B cell (primary cell): ENCODE measurements around the gene SLC19A1. TPM values are rescaled to one million over a fixed set of nuclear protein-coding genes. Genes with fewer than 3 reads are reported as not detected.

Experiments used
- ATAC-seq: fragments of 200-7000 bp; cut with Tn5 transposase; one replicate; pipeline ENCODE4 v1.10.0; 2021; ENCODE audit warnings: low read depth, mild to moderate bottlenecking, moderate number of reproducible peaks, moderate library complexity
- CTCF ChIA-PET: fragments of 350-600 bp; sonication (Branson Sonifier 250); formaldehyde crosslinking; loops from one replicate; lab custom pipeline; 2021; ENCODE audit warnings: antibody characterized with exemption, inconsistent platforms; lab: Charles Lee
- POLR2A ChIA-PET: fragments of 350-600 bp; sonication (Branson Sonifier 250); formaldehyde crosslinking; loops from one replicate; lab custom pipeline; 2021; ENCODE audit warnings: antibody characterized with exemption; lab: Charles Lee
- DNase-seq: peaks from one replicate; pipeline ENCODE4 v3.0.0; 2013
- H2AFZ ChIP-seq: 2 replicates; pipeline ENCODE4 v1.6.1; 2012; ENCODE audit warnings: mild to moderate bottlenecking, low read depth, low read length; ENCODE audit not compliant: insufficient read depth, poor library complexity, severe bottlenecking
- H3K27ac ChIP-seq, 2 donors: 1 replicate in 1 of 2; 2 replicates in 1 of 2; pipeline ENCODE4 v1.5.1; 2012 to 2013; ENCODE audit warnings: low read length in 2 of 2, mild to moderate bottlenecking in 2 of 2, moderate library complexity in 1 of 2
- H3K27me3 ChIP-seq, 4 experiments: fragments of 200-600 bp in 1 of 4; sonication (generic) in 1 of 4; replicated peaks in 1 of 4; 1 replicate in 2 of 4; 2 replicates in 2 of 4; pipeline versions ENCODE4 v1.6.1 to v1.7.0; 2013 to 2016; ENCODE audit warnings: low read length in 3 of 4, mild to moderate bottlenecking in 2 of 4, mixed read lengths in 1 of 4, moderate library complexity in 1 of 4; ENCODE audit not compliant: insufficient read depth in 4 of 4, control insufficient read depth in 3 of 4; ENCODE audit errors: control extremely low read depth in 1 of 4
- H3K36me3 ChIP-seq, 2 experiments: replicated peaks in 1 of 2; 1 replicate in 1 of 2; 2 replicates in 1 of 2; pipeline versions ENCODE4 v1.6.1 to v1.7.1; 2013; ENCODE audit warnings: low read length in 1 of 2; ENCODE audit not compliant: insufficient read depth in 2 of 2, control insufficient read depth in 1 of 2; ENCODE audit errors: control extremely low read depth in 1 of 2, extremely low read depth in 1 of 2
- H3K4me1 ChIP-seq, 2 donors: fragments of 200-600 bp in 1 of 2; sonication (generic) in 1 of 2; 1 replicate in 1 of 2; 2 replicates in 1 of 2; pipeline versions ENCODE4 v1.5.1 to v1.6.1; 2013 to 2017; ENCODE audit warnings: low read length in 2 of 2; ENCODE audit not compliant: control insufficient read depth in 2 of 2, insufficient read depth in 2 of 2
- H3K4me2 ChIP-seq: replicated peaks from 2 replicates; pipeline ENCODE3; 2012; ENCODE audit warnings: mild to moderate bottlenecking, low read depth, low read length; ENCODE audit not compliant: poor library complexity, severe bottlenecking
- H3K4me3 ChIP-seq, 5 experiments: fragments of 200-600 bp in 1 of 5; sonication (generic) in 1 of 5; 1 replicate in 3 of 5; 2 replicates in 2 of 5; pipeline versions ENCODE4 v1.5.1 to v1.7.0; 2011 to 2016; ENCODE audit warnings: low read length in 4 of 5, mild to moderate bottlenecking in 4 of 5, low read depth in 2 of 5, control low read depth in 1 of 5, moderate library complexity in 1 of 5; ENCODE audit not compliant: insufficient read depth in 1 of 5; ENCODE audit errors: control extremely low read depth in 1 of 5, extremely low read depth in 1 of 5
- H3K79me2 ChIP-seq: fragments of 200-600 bp; sonication (generic); one replicate; pipeline ENCODE4 v1.6.0; 2016; ENCODE audit warnings: low read length; ENCODE audit not compliant: control insufficient read depth, insufficient read depth
- H3K9ac ChIP-seq: fragments of 200-600 bp; sonication (generic); 2 replicates; pipeline ENCODE4 v1.6.1; 2017; ENCODE audit warnings: mild to moderate bottlenecking, low read length, moderate library complexity
- H3K9me3 ChIP-seq, 3 donors: one replicate each; pipeline versions ENCODE4 v1.6.1 to v1.7.1; 2013; ENCODE audit warnings: low read length in 2 of 3; ENCODE audit not compliant: control insufficient read depth in 2 of 3, insufficient read depth in 1 of 3; ENCODE audit errors: control extremely low read depth in 1 of 3
- H4K20me1 ChIP-seq: 2 replicates; pipeline ENCODE4 v1.6.0; 2012; ENCODE audit warnings: mild to moderate bottlenecking, low read length; ENCODE audit not compliant: insufficient read depth, control insufficient read depth, poor library complexity, severe bottlenecking
- H3K27ac Mint-ChIP-seq: one replicate; pipeline ENCODE4 v1.8.0; 2021; ENCODE audit warnings: mixed read lengths
- H3K27me3 Mint-ChIP-seq: one replicate; pipeline ENCODE4 v1.8.0; 2021; ENCODE audit warnings: mixed read lengths
- H3K4me1 Mint-ChIP-seq: one replicate; pipeline ENCODE4 v1.8.0; 2021; ENCODE audit warnings: mixed read lengths
- H3K4me3 Mint-ChIP-seq: one replicate; pipeline ENCODE4 v1.8.0; 2021; ENCODE audit warnings: mixed read lengths
- H3K9me3 Mint-ChIP-seq: one replicate; pipeline ENCODE4 v1.8.0; 2022; ENCODE audit warnings: mixed read lengths; ENCODE audit not compliant: insufficient read depth
- CTCF ChIP-seq: fragments of 200-600 bp; IDR thresholded peaks from one replicate; pipeline ENCODE4 v1.8.0; 2022; ENCODE audit warnings: antibody characterized with exemption, mild to moderate bottlenecking
- EZH2 ChIP-seq: IDR thresholded peaks from 2 replicates; pipeline ENCODE4 v1.6.1; 2012; ENCODE audit warnings: borderline replicate concordance, low read depth, mild to moderate bottlenecking, moderate library complexity, low read length; ENCODE audit not compliant: insufficient read depth, poor library complexity, severe bottlenecking
- WGBS: methylation state at CpG from one replicate; pipeline ENCODE4 v1.1.5; 2013; ENCODE audit warnings: missing lambda C conversion rate; ENCODE audit not compliant: insufficient coverage; 5-methylcytosine and 5-hydroxymethylcytosine counted together
- intact Hi-C: fragments of 100-400 bp; cut with micrococcal nuclease; formaldehyde crosslinking; loops from one replicate; pipeline ENCODE4 v1.10.0; 2022
- polyA plus RNA-seq: library from polyadenylated mRNA; depleted of rRNA; stranded (reverse); fragments of >200 nt; gene quantifications from 2 replicates; pipeline ENCODE4 v1.2.3, GENCODE V29; 2012
- total RNA-seq, 2 donors: library from RNA; stranded (reverse); fragments of 120-200 nt in 1 of 2; gene quantifications; 1 replicate in 1 of 2; 2 replicates in 1 of 2; pipeline versions ENCODE4 v1.2.3 to v1.2.4, GENCODE V29; 2013 to 2022

Gene SLC19A1
- total and polyA plus RNA-seq, 2 donors (not counting 1 experiment from before 2014, with no cell fraction given): 8.7 to 10.1 TPM

- ChIA-PET CTCF (no interaction called here), POLR2A (no interaction called here)
- Histone ChIP-seq H3K79me2 (no peaks in the 10 kb centered on the region), H3K27ac (no peak overlapping the region), H3K4me2 (no peak overlapping the region), H3K4me3 (no peak overlapping the region), H3K9ac (no peak overlapping the region), H4K20me1 (no peaks in the 10 kb centered on the region), H3K9me3 (peaks cover 0 to 6% (median 6%) of the 10 kb centered on the region in 3 donors), H3K4me1 (no peaks in the 10 kb centered on the region), H3K27me3 (peaks cover 0 to 3% (median 0%) of the 10 kb centered on the region in 4 experiments), H2AFZ (no peak overlapping the region), H3K36me3 (no peaks in the 10 kb centered on the region)
- DNase-seq: no peak
- Mint-ChIP-seq H3K4me1 (no peaks in the 10 kb centered on the region), H3K27ac (no peak overlapping the region), H3K4me3 (no peak overlapping the region), H3K9me3 (no peaks in the 10 kb centered on the region), H3K27me3 (peaks cover 8% of the 10 kb centered on the region)
- 91% methylated on average over 24 of the region's 25 CpGs for WGBS
- no peak for ATAC-seq
- TF ChIP-seq EZH2: no peak
- TF ChIP-seq CTCF: no peak
- intact Hi-C loops: no loop called here
These were observed 84.9 kb downstream of the SLC19A1 start for GRCh38 chr21:45457161-45457831.

GRCh38 chr21:45456584-45457160 is 85.6 kb downstream of the SLC19A1 start:
- TF ChIP-seq CTCF (no peak), EZH2 (no peak)
- Histone ChIP-seq H4K20me1 (no peaks in the 10 kb centered on the region), H3K27ac (no peak overlapping the region), H3K79me2 (no peaks in the 10 kb centered on the region), H3K4me2 (no peak overlapping the region), H3K4me1 (no peaks in the 10 kb centered on the region), H3K9me3 (peaks cover 0 to 11% (median 0%) of the 10 kb centered on the region in 3 donors), H3K36me3 (no peaks in the 10 kb centered on the region), H3K9ac (no peak overlapping the region), H2AFZ (no peak overlapping the region), H3K27me3 (peaks cover 0 to 3% (median 0%) of the 10 kb centered on the region in 4 experiments), H3K4me3 (no peak overlapping the region)
- H3K27me3 Mint-ChIP-seq: peaks cover 8% of the 10 kb centered on the region
- intact Hi-C loops: no loop called here
- no peaks in the 10 kb centered on the region for H3K4me1 Mint-ChIP-seq
- no peak overlapping the region for H3K4me3 Mint-ChIP-seq
- POLR2A ChIA-PET: no interaction called here
- DNase-seq (no peak), ATAC-seq (no peak)
- H3K27ac Mint-ChIP-seq: no peak overlapping the region
- CTCF ChIA-PET: no interaction called here
- WGBS: 95% methylated on average over 38 of the region's 38 CpGs
- no peaks in the 10 kb centered on the region for H3K9me3 Mint-ChIP-seq
